OCI-LY1 (cell line): ENCODE data around the gene SMYD4.

Experiments used
- H2AFZ ChIP-seq: fragments of 200-600 bp; sonication (generic), shearing (Covaris generic); 2 replicates; pipeline ENCODE4 v1.6.0; 2014; ENCODE audit warnings: antibody characterized with exemption, mild to moderate bottlenecking, low read length
- H3F3A ChIP-seq: fragments of 200-600 bp; sonication (generic), shearing (Covaris generic); 2 replicates; pipeline ENCODE4 v1.6.0; 2014; ENCODE audit warnings: mild to moderate bottlenecking, antibody characterized with exemption, low read length, moderate library complexity; ENCODE audit not compliant: insufficient read depth
- H3K27ac ChIP-seq: fragments of 200-600 bp; sonication (generic); 2 replicates; pipeline ENCODE4 v1.5.1; 2014; ENCODE audit warnings: low read length, mixed run types, mild to moderate bottlenecking, low read depth; ENCODE audit not compliant: poor library complexity, severe bottlenecking
- H3K27me3 ChIP-seq: fragments of 200-600 bp; sonication (generic); 2 replicates; pipeline ENCODE4 v1.6.0; 2014; ENCODE audit warnings: antibody characterized with exemption, mild to moderate bottlenecking, low read length, moderate library complexity; ENCODE audit not compliant: insufficient read depth
- H3K36me3 ChIP-seq: fragments of 200-600 bp; sonication (generic); 2 replicates; pipeline ENCODE4 v1.6.1; 2014; ENCODE audit warnings: mild to moderate bottlenecking, antibody characterized with exemption, low read length, moderate library complexity, mixed read lengths; ENCODE audit not compliant: insufficient read depth
- H3K4me1 ChIP-seq: fragments of 200-600 bp; sonication (generic); 2 replicates; pipeline ENCODE4 v1.5.1; 2014; ENCODE audit warnings: mild to moderate bottlenecking, low read length, moderate library complexity; ENCODE audit not compliant: insufficient read depth, severe bottlenecking
- H3K4me2 ChIP-seq: fragments of 200-600 bp; sonication (generic), shearing (Covaris generic); 2 replicates; pipeline ENCODE4 v1.6.1; 2014; ENCODE audit warnings: low read length
- H3K4me3 ChIP-seq: fragments of 200-600 bp; sonication (generic); 2 replicates; pipeline ENCODE4 v1.5.1; 2014; ENCODE audit warnings: low read length, low read depth, mild to moderate bottlenecking, mixed read lengths; ENCODE audit not compliant: poor library complexity, severe bottlenecking
- H3K79me2 ChIP-seq: fragments of 200-600 bp; shearing (Covaris generic); 2 replicates; pipeline ENCODE4 v1.6.1; 2016; ENCODE audit warnings: mixed run types, low read length, mixed read lengths; ENCODE audit not compliant: insufficient read depth
- H3K9ac ChIP-seq: fragments of 200-600 bp; sonication (generic), shearing (Covaris generic); 2 replicates; pipeline ENCODE4 v1.6.1; 2014; ENCODE audit warnings: mild to moderate bottlenecking, low read length, mixed read lengths
- H3K9me2 ChIP-seq: fragments of 200-600 bp; sonication (generic), shearing (Covaris generic); 2 replicates; pipeline ENCODE4 v1.6.1; 2014; ENCODE audit warnings: low read depth, mild to moderate bottlenecking, low read length, mixed read lengths
- H3K9me3 ChIP-seq: fragments of 200-600 bp; shearing (Covaris generic); 2 replicates; pipeline ENCODE4 v1.6.1; 2014; ENCODE audit warnings: low read length, mixed read lengths
- H4K20me1 ChIP-seq: fragments of 200-600 bp; sonication (generic), shearing (Covaris generic); 2 replicates; pipeline ENCODE4 v1.6.0; 2016; ENCODE audit warnings: mild to moderate bottlenecking, low read length; ENCODE audit not compliant: insufficient read depth
- EZH2 ChIP-seq: fragments of 200-600 bp; sonication (generic), shearing (Covaris generic); IDR thresholded peaks from 2 replicates; pipeline ENCODE4 v1.8.0; 2017; ENCODE audit warnings: borderline replicate concordance, mixed run types, mild to moderate bottlenecking, antibody characterized with exemption, low read length, moderate library complexity, mixed read lengths
- TF ChIP-seq, protein P1 (sequence below): fragments of 200-600 bp; sonication (generic), shearing (Covaris generic); IDR thresholded peaks from 2 replicates; pipeline ENCODE4 v1.5.1; 2017; ENCODE audit warnings: mild to moderate bottlenecking, antibody characterized with exemption, low read length, moderate library complexity, mixed read lengths

SMYD4 gene

DNA sequence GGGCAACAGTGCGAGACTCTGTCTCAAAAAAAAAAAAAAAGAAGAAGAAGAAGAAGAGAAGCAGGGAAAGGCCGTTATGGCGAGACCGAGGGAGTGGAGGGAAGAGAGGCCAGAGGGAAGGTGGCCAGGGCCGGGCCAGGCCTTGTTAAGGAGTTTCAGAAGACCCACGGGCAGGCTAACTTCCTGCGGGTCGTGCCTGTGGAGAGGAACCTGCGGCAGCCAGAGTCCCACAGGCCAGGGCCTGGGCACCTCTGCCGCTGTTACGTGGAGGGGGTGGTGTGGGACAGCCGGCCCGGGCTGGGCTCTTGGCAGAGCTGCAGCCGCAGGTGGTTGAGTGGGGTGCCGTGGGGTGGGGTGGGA lies 99.8 kb downstream of the SMYD4 start:
- Histone ChIP-seq H3K27me3 (no peaks in the 10 kb centered on the region), H3K36me3 (peaks cover 20% of the 10 kb centered on the region; the same call in 1 of the 2 replicates), H3K9me3 (no peaks in the 10 kb centered on the region), H3K4me3 (peak overlapping the region; percentile 29), H3K79me2 (no peaks in the 10 kb centered on the region), H3K27ac (peak overlapping the region; percentile 89), H4K20me1 (no peaks in the 10 kb centered on the region), H2AFZ (no peak overlapping the region), H3F3A (no peaks in the 10 kb centered on the region), H3K9ac (peak overlapping the region; percentile 57), H3K4me1 (peaks cover 82% of the 10 kb centered on the region), H3K4me2 (peak overlapping the region; percentile 58), H3K9me2 (no peaks in the 10 kb centered on the region)
- no peak for TF ChIP-seq EZH2
- TF ChIP-seq, protein P1, sequence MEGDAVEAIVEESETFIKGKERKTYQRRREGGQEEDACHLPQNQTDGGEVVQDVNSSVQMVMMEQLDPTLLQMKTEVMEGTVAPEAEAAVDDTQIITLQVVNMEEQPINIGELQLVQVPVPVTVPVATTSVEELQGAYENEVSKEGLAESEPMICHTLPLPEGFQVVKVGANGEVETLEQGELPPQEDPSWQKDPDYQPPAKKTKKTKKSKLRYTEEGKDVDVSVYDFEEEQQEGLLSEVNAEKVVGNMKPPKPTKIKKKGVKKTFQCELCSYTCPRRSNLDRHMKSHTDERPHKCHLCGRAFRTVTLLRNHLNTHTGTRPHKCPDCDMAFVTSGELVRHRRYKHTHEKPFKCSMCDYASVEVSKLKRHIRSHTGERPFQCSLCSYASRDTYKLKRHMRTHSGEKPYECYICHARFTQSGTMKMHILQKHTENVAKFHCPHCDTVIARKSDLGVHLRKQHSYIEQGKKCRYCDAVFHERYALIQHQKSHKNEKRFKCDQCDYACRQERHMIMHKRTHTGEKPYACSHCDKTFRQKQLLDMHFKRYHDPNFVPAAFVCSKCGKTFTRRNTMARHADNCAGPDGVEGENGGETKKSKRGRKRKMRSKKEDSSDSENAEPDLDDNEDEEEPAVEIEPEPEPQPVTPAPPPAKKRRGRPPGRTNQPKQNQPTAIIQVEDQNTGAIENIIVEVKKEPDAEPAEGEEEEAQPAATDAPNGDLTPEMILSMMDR, result no peak
